ENCODE results near the gene STAT2.
"Not testable (repeated sequence)": the region's sequence is repeated elsewhere in the genome, so short reads cannot be mapped to it uniquely, and the experiment has no call there.

The STAT2 gene

GRCh38 chr12:56358836-56359532 lies 923 bp downstream of the STAT2 start:
- TF ChIP-seq CTCF (IDR thresholded peaks at IDR 0.05) (no peak), ZFX (IDR thresholded peaks at IDR 0.05; ENCODE audit: borderline replicate concordance) (no peak)
- H3K27ac ChIP-seq: peak overlapping the region; percentile 76; the same call in 1 of the 2 replicates

GRCh38 chr12:56351325-56351724 lies 8.6 kb downstream of the STAT2 start:
- no peak for TF ChIP-seq CTCF (IDR thresholded peaks at IDR 0.05)
- no peak for TF ChIP-seq ZFX (IDR thresholded peaks at IDR 0.05; ENCODE audit: borderline replicate concordance)
- H3K27ac ChIP-seq: no peak overlapping the region

- H3K27ac ChIP-seq: no peak overlapping the region
Measured at GRCh38 chr12:56350662-56351061, 9.2 kb downstream of the STAT2 start.

GRCh38 chr12:56348776-56349175 lies 11.1 kb downstream of the STAT2 start:
- H3K27ac ChIP-seq: no peak overlapping the region
- TF ChIP-seq ZFX (IDR thresholded peaks at IDR 0.05; ENCODE audit: borderline replicate concordance) (no peak), CTCF (IDR thresholded peaks at IDR 0.05) (no peak)

More at GRCh38 chr12:56350662-56351061, 9.2 kb downstream of the STAT2 start:
- TF ChIP-seq ZFX (IDR thresholded peaks at IDR 0.05; ENCODE audit: borderline replicate concordance) (no peak), CTCF (IDR thresholded peaks at IDR 0.05) (no peak)

- H3K27ac ChIP-seq: not testable (repeated sequence)
Measured at GRCh38 chr12:56347255-56347654, 12.7 kb downstream of the STAT2 start.

- TF ChIP-seq ZFX (IDR thresholded peaks at IDR 0.05; ENCODE audit: borderline replicate concordance) (no peak), CTCF (IDR thresholded peaks at IDR 0.05) (0 out of 2 replicates have a peak, but pooled peaks have one; percentile 24)
Measured at GRCh38 chr12:56346675-56347074, 13.2 kb downstream of the STAT2 start.

GRCh38 chr12:56342290-56342689 lies 17.6 kb downstream of the STAT2 start:
- H3K27ac ChIP-seq: not testable (repeated sequence)

More at GRCh38 chr12:56346675-56347074, 13.2 kb downstream of the STAT2 start:
- H3K27ac ChIP-seq: no peak overlapping the region

- TF ChIP-seq CTCF (IDR thresholded peaks at IDR 0.05) (no peak), ZFX (IDR thresholded peaks at IDR 0.05; ENCODE audit: borderline replicate concordance) (no peak)
- H3K27ac ChIP-seq: no peak overlapping the region
Measured at GRCh38 chr12:56341616-56342015, 18.3 kb downstream of the STAT2 start.
